IPS-NIHi7 (cell line): ENCODE results near the gene ZNF493.

Experiments used
- DNase-seq: peaks from one replicate; pipeline ENCODE4 v3.0.0; 2012; ENCODE audit warnings: mixed read lengths; ENCODE audit errors: extremely low spot score

Gene ZNF493

GRCh38 chr19:21396893-21397572, at the start of gene ZNF493:
ZNF493 (plus strand) TSS chr19:21397133; CDS start chr19:21397238, 105 bp downstream.
- DNase-seq, result peak; percentile 90

GRCh38 chr19:21352830-21353229, 44.1 kb upstream of the ZNF493 start:
- DNase-seq, result no peak

DNA sequence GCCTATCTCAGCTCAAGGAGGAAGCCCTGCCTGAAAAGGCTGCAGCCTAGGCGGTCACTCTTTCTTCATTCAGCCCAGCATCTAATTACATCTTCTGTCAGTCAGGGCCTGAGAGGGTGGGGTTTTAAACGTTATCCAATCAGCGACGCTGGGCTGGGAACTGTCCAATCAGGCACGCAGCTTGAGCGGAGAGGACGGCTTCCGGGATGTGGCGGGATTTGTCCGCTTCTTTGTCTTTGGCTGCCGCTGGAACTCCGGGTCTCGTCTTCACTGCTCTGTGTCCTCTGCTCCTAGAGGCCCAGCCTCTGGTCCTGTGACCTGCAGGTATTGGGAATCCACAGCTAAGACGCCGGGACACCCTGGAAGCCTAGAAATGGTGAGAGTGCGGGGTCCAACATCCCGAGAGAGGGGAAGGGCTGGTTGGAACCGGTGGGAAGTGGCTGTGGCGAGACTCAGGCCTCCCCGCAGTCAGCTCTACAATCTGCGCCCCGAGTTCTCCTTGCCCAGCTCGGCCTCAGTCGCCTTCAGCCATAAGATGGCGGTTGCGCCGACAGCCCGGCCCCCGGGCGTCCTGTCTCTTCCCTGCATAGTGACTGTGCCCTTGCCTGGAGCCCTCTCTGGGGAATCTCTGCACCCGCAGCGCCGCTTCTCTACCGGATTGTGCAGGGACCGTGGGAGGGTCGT, 38.0 kb upstream of the ZNF493 start, which contains the start of gene ZNF738:
ZNF738 (plus strand) TSS at position 233 of the 684 bp plus-strand sequence; CDS start at position 374, 141 bp downstream.
- DNase-seq, result peak; percentile 95

GRCh38 chr19:21362291-21362690, 34.6 kb upstream of the ZNF493 start:
- DNase-seq, result no peak

DNA sequence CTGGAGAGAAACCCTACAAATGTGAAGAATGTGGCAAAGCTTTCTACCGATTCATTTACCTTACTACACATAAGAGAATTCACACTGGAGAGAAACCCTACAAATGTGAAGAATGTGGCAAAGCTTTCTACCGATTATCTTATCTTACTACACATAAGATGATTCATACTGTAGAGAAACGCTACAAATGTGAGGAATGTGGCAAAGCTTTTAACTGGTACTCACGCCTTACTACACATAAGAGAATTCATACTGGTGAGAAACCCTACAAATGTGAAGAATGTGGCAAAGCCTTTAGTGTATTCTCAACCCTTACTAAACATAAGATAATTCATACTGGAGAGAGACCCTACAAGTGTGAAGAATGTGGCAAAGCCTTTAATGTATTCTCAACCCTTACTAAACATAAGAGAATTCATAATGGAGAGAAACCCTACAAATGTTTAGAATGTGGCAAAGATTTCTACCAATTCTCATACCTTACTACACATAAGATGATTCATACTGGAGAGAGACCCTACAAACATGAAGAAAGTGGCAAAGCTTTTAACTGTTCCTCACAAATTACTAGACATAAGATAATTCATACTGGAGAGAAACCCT, 12.9 kb upstream of the ZNF493 start:
- no peak for DNase-seq

DNA sequence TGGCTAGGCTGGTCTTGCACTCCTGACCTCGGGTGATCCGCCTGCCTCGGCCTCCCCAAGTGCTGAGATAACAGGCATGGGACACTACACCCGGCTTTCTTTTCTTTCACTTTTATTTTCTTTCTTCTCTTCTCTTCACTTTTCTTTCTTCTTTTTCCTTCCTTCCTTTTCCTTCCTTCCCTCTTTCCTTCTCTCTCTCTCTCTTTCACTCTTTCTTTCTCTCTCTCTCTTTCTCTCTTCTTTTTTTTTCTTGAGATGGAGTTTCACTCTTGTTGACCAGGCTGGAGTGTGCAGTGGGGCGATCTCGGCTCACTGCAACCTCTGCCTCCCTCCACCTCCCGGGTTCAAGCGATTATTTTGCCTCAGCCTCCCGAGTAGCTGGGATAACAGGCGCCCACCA, 812 bp upstream of the ZNF493 start:
- no peak for DNase-seq

GRCh38 chr19:21398851-21399250, 1.9 kb downstream of the ZNF493 start:
- no peak for DNase-seq

- no peak for DNase-seq
Measured at GRCh38 chr19:21402303-21402985, 5.5 kb downstream of the ZNF493 start.

DNA sequence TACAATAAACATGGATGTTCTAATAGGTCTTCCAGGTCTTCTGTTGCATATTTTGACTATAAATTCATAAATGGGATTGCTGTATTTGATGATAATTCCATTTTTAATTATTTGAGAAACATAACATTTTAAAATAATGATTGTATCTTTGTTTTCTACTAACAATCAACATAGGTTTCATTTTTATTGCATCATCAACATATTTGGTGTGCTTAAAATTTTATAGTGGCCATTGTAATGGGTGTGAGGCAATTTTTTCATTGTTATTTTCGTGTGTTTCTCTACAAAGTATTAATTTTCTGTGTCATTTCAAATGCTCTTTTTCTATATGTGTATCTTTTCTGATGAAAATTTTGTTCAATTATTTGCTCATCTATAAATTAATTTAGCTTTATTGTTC, 13.2 kb downstream of the ZNF493 start:
- DNase-seq, result no peak

DNA sequence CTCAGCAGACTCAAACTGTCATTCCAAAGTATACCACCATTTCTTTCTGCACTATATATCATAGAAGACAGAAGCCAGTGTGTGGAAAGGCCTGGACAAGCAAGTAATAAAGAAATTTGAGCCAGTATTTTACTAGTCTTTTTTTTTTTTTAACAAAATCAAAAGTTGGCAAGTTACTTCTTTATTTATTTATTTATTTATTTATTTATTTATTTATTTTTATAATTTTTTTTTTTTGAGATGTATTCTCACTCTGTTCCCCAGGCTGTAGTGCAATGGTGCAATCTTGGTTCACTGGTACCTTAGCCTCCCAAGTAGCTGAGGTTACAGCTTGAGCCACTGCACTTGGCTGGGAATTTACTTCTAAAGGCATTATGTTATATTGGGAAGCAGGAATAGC, 25.3 kb downstream of the ZNF493 start:
- DNase-seq, result no peak

GRCh38 chr19:21423057-21424041, 26.4 kb downstream of the ZNF493 start:
- DNase-seq, result no peak

DNA sequence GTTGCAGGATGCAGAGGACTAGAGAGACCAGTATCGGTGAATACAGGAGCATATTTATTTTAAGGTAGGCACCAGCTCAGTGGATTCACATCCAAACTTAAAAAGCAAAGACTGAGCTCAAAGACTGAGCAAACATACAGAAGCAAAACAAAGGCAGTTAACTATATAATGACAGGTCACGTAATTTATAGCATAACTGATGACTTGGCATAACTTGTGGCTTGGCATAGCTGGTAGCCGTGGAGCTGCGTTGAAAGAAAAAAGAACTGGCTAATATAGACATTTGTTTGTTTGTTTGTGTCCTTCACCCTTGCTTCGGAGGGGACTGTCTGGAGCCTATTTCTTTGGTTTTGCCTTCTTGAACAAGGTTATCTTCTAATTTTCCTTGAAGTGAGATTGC, 33.7 kb downstream of the ZNF493 start:
- no peak for DNase-seq

DNA sequence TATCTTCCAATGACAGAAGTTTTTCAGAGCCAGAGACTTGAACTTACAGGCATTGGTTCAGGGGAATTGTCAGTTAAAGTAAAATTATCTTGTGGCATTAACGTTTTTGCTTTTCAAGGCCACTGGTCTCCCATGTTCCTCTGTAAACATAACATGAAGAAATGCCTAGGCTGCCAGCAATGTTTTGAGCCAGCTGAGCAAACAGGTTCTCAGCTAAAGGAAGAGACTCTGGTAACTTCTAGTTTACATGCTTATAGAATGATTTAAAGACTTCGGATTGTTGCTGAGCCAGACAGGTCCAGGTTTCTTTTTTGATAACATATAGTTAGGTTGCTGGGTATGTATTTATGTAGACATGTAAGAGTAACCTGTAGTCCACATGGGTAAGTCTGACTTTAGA, 35.7 kb downstream of the ZNF493 start:
- DNase-seq, result no peak

GRCh38 chr19:21434516-21434915, 37.6 kb downstream of the ZNF493 start:
- DNase-seq, result no peak

GRCh38 chr19:21434967-21435544, 38.1 kb downstream of the ZNF493 start:
- DNase-seq, result no peak

- DNase-seq, result no peak
Measured at GRCh38 chr19:21439201-21439751, 42.3 kb downstream of the ZNF493 start.

DNA sequence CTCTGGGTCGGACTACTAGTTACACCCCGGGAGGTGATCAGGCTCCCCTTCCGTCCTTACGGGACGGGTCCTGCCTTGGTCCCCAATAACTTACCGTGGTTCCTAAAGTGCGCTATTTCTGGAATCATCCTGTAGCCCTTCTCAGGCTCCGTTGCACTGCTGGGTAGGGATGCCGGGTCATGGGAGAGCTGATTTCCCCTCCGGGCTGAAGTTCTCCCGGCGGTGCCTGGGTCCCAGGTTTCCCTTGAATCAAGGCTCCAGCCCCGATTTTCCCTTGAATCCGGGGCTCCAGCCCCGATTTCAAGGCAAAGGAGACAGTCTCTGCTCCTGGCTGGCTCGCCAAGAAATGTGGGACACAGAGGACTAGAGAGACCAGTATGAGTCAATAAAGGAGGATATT, 43.4 kb downstream of the ZNF493 start:
- DNase-seq, result no peak

DNA sequence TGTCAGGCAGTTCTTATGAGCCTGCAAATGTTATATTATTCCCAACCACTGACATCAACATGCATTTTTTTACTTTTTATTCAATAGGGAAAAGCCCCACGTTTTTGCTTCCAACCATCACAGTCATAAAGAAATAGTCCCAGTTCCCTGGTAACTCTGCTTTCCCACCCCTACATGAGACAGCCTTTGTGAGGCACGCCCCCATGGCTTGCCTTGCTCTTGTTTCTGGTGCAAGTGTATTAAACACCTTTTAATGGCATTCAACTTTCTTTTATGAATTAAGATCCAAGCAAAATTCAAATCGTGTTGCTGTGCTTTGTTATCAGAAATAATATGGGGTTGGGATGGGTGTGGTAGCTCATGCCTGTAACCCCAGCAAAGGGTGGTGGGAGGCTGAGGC, 54.3 kb downstream of the ZNF493 start:
- no peak for DNase-seq

DNA sequence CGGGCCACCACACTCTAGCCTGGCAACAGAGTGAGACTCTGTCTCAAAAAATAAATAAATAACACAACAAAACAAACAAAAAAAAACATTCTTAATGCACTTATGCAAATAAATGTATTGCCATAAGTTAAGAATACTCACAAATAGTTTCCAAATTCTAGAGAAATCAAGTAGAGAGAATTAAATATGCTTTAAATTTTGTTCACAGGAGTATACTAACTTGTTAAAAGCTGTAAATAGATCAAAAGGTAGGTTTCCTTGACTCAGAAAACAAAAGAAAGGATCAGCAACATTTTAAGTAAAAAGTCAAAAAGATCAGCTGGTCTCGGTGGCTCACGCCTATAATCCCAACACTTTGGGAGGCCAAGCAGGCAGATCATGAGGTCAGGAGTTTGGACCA, 58.0 kb downstream of the ZNF493 start:
- no peak for DNase-seq

GRCh38 chr19:21460686-21461085, 63.8 kb downstream of the ZNF493 start:
- DNase-seq, result no peak

- DNase-seq, result no peak
Measured at GRCh38 chr19:21462540-21462939, 65.6 kb downstream of the ZNF493 start.
